ENCODE results near the gene PARM1.

Gene PARM1, protein sequence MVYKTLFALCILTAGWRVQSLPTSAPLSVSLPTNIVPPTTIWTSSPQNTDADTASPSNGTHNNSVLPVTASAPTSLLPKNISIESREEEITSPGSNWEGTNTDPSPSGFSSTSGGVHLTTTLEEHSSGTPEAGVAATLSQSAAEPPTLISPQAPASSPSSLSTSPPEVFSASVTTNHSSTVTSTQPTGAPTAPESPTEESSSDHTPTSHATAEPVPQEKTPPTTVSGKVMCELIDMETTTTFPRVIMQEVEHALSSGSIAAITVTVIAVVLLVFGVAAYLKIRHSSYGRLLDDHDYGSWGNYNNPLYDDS

DNA sequence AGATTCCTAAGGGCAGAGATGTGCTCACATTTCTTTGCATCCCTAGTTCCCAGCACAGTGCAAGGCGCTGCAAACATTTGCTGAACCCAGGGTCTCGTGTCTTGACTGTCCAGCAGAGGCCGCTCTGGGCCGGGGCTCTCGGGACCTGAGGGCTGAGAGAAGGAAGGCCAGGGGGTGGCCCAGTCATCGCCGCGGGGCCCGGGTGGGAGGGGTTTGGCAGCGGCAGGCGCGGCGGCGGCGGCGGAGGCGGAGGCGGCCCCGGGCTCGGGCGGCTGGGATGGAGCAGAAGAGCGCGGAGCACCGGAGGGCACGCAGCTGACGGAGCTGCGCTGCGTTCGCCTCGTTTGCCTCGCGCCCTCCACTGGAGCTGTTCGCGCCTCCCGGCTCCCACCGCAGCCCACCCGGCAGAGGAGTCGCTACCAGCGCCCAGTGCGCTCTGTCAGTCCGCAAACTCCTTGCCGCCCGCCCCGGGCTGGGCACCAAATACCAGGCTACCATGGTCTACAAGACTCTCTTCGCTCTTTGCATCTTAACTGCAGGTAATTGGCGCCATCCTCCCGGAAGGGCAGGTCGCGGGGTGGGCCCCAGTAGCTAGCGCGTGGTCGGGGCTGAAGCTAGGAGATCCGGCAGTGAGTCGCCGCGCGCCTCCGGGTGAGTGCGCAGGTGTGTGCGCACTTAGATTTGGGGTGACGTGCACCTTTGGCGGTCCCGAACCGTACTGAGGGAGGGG, at the start of gene PARM1:
TSS of gene PARM1 (plus strand) at position 285 of the 730 bp plus-strand sequence. CDS start at position 497, 212 bp downstream.
- peak; percentile 15 for DNase-seq

DNA sequence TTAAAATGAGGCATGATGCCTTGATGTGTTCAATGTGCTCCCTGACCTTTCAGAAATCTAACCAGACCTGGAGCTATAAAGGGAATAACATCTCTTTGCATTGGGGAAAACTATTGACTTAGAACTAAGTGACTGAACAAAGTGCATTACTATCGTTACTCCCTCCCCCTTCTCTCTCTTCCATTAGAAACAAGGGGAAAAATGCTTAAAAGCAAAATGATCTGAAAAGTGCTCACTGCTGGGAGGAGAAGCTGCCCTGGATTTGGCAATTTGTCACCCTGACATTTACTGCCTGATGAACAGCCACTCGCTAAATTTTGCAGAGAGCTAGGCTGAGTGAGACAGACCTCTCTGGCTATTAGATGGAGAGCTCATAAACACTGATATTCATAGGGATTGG, 48.6 kb upstream of the PARM1 start:
- DNase-seq = no peak

DNA sequence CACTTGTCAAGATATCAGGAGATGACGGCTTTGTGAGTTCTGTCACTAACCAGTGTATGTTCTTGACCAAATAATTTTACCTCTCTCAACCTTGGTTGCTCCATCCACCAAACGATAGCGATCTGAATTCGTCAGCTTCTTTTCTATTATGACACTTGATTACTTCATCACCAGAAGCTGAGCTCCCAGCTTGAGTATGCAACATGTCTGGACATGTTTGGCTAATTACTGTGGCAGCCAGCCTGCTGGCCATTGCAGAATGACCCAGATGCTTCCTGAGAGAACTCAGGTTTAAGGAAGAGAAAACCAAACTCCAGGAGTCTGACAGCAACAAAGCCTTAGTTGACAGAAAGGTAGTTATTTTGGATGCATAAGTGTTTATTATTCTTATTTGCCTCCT, 46.4 kb upstream of the PARM1 start:
- DNase-seq = no peak

DNA sequence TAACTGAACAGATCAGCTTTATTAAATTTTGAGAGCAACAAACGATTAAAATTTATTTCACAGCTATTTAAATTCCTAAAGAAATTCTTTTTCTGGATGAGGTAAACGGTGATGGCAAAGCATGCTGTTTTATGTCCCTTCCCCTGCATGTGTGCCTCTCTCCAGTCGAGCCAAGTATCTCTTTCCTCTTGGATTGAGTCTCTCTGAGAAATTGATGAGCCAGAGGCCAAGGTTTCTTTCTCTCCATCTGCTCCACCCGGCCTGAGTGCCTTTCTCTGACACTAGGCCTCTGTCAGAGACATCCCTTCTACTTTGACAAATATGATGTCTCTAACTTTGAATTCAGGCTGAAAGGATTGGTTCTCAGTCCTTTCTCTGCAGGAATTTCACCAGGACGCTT, 42.6 kb upstream of the PARM1 start:
- no peak for DNase-seq

DNA sequence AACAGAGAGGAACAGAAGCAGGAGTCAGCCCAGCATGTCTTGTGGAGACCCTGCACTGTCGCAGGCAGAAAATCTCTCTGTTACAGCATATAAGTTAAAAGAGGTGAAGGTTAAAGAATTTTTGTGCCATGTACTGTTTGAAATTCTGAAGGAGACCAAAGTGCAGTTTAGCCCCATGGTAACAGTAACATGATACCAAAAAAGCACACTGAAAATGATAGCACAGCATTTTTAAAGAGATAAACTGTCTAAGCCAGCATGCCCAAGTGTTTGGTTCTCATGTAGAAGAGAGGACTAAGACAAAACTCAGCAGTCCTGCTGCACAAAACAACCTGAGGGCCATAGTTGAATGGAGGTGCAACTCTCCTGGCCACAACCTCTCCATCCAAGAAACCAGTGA, 41.9 kb upstream of the PARM1 start:
- no peak for DNase-seq

DNA sequence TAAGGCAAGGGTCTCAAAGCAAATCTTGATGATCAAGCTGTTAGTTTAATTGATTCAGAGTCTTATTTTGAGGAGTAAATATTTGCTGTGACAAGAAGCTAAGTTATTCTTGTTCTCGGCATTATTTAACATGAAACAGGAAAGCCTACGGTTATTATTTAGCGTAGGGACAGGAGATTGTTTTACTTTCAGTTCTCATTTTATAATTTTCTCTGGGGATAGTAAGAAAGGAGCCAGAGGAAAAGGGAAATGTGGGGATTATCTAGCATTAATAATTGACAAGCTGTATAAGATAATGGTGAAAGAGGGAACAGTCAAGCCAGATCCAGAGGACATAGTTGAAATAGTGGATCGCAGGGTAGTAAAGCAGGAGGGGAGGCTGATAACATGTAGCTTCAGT, 39.7 kb upstream of the PARM1 start:
- DNase-seq = no peak

DNA sequence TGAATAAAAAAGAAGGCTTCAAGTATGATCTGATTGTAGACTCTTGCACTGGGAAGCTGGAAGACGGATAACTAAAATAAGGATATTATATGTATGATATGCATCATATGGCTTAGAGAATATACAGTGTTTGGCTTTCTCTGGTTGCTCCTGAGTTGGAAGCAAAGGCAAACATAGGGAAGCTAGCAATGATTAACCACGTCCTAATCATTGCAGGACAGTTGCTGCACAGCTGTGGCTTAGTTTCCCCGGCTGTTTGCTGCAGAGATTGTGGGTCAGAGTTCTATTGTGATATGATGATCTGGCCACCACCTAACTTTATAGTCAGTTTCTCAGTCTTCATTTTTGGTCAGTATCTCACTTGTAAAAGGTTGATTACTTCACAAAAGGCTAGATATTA, 36.3 kb upstream of the PARM1 start:
- no peak for DNase-seq

DNA sequence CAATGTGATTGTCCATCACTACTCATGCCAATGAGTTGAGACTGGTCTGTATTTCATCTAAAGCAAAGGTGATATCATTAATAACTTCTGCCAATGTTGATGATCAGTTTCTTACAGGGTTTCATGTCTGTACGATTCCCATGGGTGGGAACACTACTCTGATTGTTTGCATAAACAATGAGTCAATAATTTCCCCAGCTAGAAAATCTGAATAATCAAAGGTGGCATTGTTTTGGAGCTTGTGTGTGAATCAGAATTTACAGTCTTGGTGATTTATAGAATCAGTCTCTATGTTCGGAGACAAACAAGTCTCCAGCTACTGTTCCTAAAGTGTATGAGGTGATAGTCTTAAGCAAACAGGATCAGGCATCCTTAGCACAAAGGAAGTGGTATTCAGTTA, 35.5 kb upstream of the PARM1 start:
- no peak for DNase-seq

DNA sequence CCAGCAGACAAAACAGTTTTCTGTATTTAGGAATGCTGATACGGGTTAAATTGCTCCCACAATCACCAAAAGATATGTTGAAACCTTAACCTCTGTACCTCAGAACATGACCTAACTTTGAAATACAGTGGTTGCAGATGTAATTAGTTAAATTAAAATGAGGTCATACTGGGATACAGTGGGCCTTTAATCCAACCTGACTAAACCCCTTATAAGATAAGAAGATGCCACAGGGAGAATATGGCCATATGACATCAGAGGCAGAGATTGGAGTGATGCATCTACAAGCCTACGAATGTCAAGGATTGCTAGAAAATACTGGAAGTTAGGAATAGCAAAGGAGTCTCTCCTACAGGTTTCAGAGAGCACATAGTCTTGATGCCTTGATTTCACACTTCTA, 32.1 kb upstream of the PARM1 start:
- DNase-seq = no peak

DNA sequence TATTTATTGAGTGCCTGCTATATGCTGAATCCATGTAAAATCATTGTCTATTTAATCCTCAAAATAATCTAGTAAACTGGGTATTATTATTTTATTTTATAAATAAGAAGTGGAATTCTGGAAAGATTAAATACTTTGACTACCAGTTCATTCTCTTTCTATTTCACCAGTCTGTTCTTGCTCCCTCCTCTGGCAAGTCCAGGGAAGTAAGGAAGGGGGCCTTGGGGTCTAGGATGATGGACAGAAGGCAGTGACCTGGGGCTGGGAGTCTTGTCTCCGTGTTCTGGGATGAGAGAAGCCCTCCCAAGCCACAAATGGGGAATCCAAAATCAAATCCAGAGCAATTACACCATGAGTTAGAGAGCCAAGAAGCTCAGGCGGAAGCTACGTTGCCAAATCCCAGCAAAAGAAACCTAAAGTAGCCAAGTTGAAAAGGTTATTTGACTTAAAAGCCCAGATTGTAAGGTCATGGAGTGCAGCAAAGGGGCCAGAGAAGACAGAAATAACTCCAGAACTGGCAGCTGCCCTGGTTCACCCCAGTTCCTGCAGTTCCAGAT, 28.3 kb upstream of the PARM1 start:
- no peak for DNase-seq

DNA sequence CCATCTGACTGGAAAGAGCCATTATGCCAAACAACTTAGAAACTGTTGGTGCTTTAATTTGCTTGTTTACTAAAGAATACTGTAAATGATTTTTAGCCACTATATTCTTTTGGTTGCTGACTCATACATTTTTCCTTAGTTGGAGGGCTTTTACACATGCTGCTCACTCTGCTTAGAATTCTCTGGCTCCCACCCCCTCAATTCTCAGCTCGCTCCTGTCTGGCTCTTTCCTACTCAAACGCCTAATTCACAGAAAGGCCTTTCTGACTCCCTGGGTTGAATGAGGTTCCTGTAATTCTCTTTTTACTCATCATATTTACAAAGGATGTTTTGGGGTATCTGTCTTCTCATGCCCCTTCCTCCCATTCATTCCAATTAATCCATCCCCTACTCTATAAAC, 26.1 kb upstream of the PARM1 start:
- DNase-seq = no peak

DNA sequence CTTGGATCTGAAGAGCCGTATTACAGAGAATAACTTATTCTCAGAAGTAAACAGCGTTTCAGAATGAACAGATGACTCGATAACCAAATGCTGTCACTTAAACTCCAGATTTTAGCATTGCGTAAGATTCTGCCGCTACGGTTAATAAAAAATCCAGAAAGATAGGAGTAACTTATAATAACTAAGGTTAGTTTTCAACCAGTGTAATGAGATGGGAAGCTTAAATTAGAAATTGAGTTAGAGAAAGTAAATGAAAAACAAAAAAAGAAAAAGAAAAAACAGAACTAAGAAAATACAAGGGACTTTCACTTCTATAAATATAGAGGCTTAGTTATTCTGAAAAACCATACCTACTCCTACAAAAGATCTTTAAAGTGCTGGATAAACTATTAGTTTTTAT, 13.1 kb upstream of the PARM1 start:
- no peak for DNase-seq

DNA sequence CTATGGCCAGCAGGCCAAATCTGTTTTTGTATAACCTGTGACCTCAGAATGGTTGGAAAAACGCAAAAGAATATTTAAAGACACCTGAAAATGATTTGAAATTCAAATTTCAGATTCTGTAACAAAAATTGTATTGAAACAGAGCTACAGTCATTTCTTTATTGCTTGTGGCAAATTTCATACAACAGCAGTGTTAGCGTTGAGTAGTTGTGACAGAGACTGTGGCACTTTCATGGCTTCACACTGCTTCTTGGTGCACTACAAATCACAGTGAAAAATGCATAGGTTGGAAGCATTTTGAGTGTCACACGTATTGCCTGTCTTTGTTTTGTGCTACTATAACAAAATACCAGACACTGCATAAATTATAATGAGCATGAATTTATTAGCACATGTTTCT, 12.2 kb upstream of the PARM1 start:
- no peak for DNase-seq

DNA sequence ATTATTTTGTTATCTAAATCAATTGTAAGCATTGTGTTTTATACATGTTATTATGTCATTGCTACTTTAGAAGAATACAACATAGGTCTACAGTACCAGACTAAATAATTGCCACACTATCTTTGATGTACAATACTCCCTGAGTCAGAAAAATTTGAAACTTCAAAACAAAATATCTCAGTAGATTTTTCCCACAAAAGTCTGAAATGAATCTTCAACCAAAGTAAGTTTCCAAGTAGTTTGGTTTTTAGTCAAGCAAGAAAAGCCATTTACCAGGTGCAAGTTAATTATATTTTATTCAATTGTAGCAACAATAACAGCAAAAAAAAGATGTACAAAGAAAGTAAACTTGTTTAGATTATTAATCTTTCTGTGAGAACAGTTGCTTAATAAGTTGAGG, 11.4 kb upstream of the PARM1 start:
- DNase-seq = no peak

DNA sequence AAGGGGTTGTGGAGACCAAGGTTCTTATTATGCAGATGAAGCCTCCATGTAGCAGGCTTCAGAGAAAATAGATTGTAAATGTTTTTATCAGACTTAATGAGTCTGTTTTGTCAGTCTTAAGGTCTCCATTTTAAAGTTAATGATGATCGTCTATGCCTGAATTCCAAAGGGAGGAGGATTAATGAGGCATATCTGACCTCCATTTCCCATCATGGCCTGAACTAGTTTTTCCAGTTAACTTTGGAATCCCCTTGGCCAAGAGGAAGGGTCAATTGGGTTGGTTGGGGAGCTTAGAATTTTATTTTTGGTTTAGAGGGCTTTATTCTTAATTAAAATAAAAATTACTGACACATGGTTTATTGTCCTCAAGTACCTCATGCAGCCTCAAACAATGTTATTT, 6.9 kb upstream of the PARM1 start:
- DNase-seq = no peak

DNA sequence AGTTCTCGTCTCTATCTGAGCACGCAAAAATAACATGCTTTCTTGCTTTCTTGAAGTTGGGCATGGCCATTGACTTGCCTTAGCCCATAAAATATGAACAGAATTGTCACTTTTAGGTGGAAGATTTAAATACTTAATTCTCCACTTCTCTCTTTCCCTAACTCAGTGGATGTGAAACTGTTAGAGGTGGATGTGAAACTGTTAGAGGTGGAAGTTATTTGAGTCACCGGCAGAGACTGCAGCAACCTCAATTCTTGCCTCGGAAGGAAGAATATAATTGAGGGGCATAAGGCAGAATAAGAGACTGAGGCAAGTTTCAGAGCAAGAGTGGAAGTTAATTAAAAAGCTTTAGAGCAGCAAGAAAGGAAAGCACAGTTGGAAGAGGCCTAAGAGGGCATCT, 2.8 kb upstream of the PARM1 start:
- DNase-seq = no peak

DNA sequence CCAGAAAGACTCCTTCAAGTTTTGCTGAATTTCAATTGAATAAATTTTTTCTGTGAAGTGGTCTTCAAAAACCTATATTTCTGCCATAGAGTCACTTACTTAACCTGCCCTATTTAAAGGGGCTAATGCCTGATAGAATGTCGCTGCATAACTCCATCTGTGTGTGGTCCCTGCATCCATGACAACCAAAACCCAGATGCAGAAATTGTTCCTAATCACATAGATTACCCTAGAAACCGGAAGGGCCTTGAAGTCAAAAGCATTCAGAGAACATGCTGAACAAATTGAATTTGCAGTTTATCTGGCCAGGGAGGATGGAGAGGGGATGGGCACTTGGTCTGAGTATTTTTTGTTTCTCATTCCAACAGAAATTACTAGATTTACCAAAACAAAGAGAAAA, 1.5 kb upstream of the PARM1 start:
- no peak for DNase-seq

DNA sequence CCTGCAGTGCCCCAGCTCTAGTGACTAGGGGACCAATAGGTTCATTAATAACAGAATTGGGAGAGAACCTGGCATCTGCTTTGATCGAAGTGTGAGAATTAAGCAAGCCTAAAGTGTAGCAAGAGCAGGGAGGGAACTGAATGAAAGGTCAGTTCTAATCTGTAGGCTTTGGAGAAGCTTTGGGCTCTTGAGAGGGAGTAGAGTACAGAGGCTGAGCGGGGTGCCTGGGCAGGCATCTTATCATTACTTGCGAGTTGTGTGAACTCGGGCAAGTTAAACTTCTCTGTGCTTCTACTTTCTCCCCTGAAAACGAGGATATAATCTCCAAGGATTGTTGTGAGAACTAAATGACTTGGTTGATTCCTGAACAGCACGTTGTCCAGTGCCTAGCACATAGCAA, 906 bp upstream of the PARM1 start:
- DNase-seq = no peak

DNA sequence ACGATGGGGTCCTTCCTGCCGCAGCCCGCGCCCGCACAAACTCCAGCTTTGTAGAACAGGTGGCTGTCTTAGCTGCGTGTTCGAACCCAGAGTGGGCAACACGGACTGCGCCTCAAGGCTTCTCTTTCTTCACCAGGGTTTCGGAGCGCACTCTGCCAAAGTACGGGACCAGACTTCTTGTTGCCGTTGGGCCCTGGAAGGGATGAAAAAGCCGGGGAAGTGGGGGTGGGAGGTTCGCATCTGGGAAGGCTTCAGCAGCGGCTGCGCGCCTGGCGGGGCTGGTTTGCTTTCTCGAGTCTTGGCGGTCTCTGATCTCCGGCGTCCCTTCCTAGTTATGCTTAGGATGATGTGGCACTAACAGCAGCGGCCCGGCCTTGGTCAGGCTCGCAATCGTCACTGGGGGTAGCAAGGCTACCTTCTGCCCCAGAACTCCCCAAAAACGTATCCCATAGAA, 673 bp downstream of the PARM1 start:
- DNase-seq = no peak

DNA sequence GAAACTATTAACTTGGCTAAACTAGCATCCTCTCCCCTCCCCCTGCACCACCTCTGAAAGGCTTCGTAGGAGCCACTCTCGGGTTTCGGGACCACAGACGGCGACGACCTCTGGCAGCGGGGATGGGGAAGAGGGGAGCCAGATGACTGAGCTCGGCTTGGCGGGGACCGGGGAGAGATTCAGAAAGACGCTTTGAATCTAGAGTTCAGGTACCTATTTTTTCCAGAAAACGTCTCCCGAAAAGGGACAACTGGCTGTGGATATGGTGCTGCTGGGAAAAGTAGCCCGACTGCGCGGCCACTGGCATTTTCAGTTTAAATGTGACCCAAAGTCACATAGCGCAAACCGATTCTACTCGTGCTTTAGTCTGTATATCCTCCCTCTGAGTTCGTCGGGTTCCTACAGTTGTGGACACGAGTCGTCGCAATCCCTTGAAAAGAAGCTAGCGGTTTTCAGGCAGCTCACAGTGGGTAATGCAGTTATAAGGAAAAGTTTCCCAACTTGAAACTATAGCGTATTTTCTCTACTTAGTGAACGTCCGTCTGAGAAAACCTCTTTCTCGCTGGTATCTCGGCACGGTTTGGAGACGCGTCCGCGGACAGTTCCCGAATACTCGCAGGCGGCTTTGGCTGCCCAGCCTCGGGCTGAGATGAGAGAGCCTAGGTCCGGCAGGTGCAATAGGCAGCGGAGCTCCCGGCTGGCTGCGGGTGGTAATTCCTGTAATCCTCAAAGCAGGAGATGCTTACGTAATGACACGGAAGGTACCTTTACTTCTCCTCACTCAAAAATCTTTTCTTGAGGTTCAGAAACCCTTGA, 1.3 kb downstream of the PARM1 start:
- DNase-seq = no peak

DNA sequence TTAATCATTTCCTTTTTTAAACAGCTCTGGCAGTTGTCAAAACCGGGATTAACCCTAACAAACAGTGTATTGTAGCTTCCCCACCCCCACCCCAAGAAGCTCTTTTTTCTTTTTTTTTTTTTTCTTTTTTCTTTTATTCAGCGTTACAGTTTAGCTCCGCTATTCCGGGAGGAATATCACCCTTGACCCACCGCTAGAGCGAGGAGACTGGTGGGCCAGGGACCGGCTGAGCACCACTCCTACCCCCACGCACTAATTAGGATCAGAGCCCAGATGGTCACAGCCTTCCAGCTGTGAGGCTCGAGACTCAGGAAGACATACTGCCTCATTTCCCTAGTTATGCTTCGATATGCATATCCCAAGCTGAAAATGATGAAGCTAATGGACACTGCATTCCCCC, 2.0 kb downstream of the PARM1 start:
- no peak for DNase-seq

DNA sequence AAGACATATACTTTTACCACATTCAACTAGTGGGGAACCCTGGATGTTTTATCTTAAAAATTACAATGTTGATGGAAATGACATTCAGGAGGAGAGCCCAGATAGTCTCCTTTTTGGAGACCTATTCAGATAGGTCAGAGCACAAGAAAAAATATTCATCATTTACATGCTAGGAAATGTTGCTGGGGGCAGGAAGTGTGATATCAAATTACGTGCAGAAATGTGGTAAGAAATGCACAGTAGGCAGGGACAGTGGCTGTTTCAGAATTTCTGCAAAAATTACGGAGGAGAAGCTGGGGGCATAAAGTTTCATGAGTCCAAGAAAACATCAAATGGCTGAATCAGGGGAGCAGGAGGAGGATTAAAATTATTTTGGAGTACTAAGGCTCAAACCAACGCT, 8.2 kb downstream of the PARM1 start:
- DNase-seq = no peak

DNA sequence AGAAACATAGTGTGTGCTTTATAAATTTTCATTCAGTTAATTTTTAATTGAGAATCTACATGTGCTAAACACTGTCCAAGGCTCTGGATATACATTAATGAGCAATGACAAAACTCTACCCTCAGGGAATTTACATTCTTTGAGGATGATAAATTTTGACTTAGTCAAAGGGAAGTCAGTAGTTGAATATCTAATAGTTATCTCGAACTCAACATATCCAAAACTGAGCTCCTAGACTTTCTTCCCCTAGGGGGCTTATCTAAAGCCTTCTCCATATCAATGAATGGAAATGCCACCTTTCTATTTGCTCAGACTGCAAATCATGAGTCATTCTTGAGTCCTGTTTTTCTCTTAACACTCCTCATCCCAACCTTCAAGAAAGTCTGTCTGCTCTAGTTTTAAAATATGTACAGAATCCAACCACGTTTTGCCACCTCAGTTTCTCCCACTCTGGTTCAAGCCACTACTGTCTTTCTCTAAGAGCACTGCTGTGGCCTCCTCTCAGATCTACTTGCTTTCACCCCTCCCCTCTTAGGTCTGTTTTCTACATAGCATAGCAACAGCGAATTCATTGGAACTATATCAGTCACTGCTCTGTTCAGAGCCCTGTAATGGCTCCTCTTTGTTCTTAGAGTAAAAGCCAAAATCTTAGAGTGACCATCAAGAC, 9.5 kb downstream of the PARM1 start:
- DNase-seq = no peak
